ENCODE results near the gene CAMTA2. TPM values are rescaled to one million over a fixed set of nuclear protein-coding genes. Genes with fewer than 3 reads are reported as not detected.
A peak's percentile ranks its signal among the peaks of the same experiment; 100 is the strongest.

The CAMTA2 gene
- total and polyA plus RNA-seq, 9 of the 15 experiments (the other 6 are each of a cell fraction or from before 2014, with no cell fraction given): 0.24 to 25.1 (median 6.3) TPM

- H3K4me3 ChIP-seq: peak overlapping the region; percentile 96
- H3K4me1 ChIP-seq (replicated peaks in 1 of 2; ENCODE audit: control insufficient read depth in 2 of 2, insufficient read depth in 2 of 2, low read length in 2 of 2): peaks cover 13 to 28% of the 10 kb centered on the region in 2 experiments; a peak in 4 of 5 replicates
- no peaks in the 10 kb centered on the region for H4K20me1 ChIP-seq (replicated peaks; ENCODE audit: control insufficient read depth, insufficient read depth, low read length)
- no TSS peak for BruUV-seq (replicated peaks)
- no peak for FAIRE-seq
- no peaks in the 10 kb centered on the region for H3K27me3 ChIP-seq (ENCODE audit: control insufficient read depth in 2 of 2, insufficient read depth in 2 of 2, low read length in 2 of 2)
- peak overlapping the region; percentile 95 to 98 for H3K9ac ChIP-seq (ENCODE audit: insufficient read depth in 1 of 2, low read depth in 2 of 2, low read length in 2 of 2)
- ATAC-seq: peak; percentile 3; the same call in 2 of the 3 replicates
- peak overlapping the region; percentile 64 for H2AFZ ChIP-seq (ENCODE audit: low read depth, low read length)
- H3K79me2 ChIP-seq (ENCODE audit: control insufficient read depth, insufficient read depth, low read length): peaks cover 58% of the 10 kb centered on the region
- no peaks in the 10 kb centered on the region for H3K9me1 ChIP-seq (ENCODE audit: control insufficient read depth, insufficient read depth, low read length)
- H3K4me2 ChIP-seq (ENCODE audit: insufficient read depth, low read length): peak overlapping the region; percentile 96
- H3K27ac ChIP-seq (ENCODE audit: extremely low read depth, low read depth, low read length): peak overlapping the region; percentile 90
- under 1% methylated on average over 15 of the region's 16 CpGs for WGBS (ENCODE audit: insufficient coverage, low coverage, missing lambda C conversion rate)
- ChIA-PET CTCF (ENCODE audit: low intra/inter-chr PET ratio) (no interaction called here), POLR2A (interaction anchor here (0.6 to 1.6 kb wide), 9 partner anchors 11 to 162 kb away, joined by 3 to 20 read pairs (median 3); partner anchors contain the start of genes ENO3 and PFN1)
- no peak for DNase-seq (ENCODE audit: extremely low read depth in 1 of 4, low spot score in 3 of 4)
- no peaks in the 10 kb centered on the region for H3K9me3 ChIP-seq (replicated peaks; ENCODE audit: control insufficient read depth, insufficient read depth, low read depth, low read length)
- in situ Hi-C loops (cut with MboI): no loop called here
- H3K36me3 ChIP-seq (ENCODE audit: control insufficient read depth, insufficient read depth, low read length): peaks cover 57% of the 10 kb centered on the region
- intact Hi-C loops (cut with micrococcal nuclease): no loop called here
- 0 out of 2 replicates have a peak, but pooled peaks have one; percentile 23 for TF ChIP-seq TOE1 (IDR thresholded peaks at IDR 0.05; ENCODE audit: borderline replicate concordance)
- TF ChIP-seq TOE1 (CRISPR knock-in tag; IDR thresholded peaks at IDR 0.05; ENCODE audit: borderline replicate concordance, low read depth): no peak
- 0 out of 2 replicates have a peak, but pooled peaks have one; percentile 45 for TF ChIP-seq FOXP1 (CRISPR knock-in tag; IDR thresholded peaks at IDR 0.05)
- TF ChIP-seq CEBPB (tag; IDR thresholded peaks at IDR 0.05): peak; percentile 43; the same call in 1 of the 2 replicates
- no peak for TF ChIP-seq GABPB1 (CRISPR knock-in tag; IDR thresholded peaks at IDR 0.05)
- no peak for TF ChIP-seq HMG20A (CRISPR knock-in tag; conservative IDR thresholded peaks at IDR 0.05)
- no peak for TF ChIP-seq KDM5B (IDR thresholded peaks at IDR 0.05; ENCODE audit: insufficient replicate concordance, low read depth, low read length)
- no peak for TF ChIP-seq CEBPG (CRISPR knock-in tag; IDR thresholded peaks at IDR 0.05)
- peak in 1 of 2 experiments; percentile 53; a peak in 1 of 4 replicates for TF ChIP-seq CEBPG (tag; conservative IDR thresholded peaks at IDR 0.05 in 1 of 2, IDR thresholded peaks at IDR 0.05 in 1 of 2)
- no peak for TF ChIP-seq GABPB2 (CRISPR knock-in tag; conservative IDR thresholded peaks at IDR 0.05)
- no peak for TF ChIP-seq REST (IDR thresholded peaks at IDR 0.05; ENCODE audit: borderline replicate concordance)
- 0 out of 2 replicates have a peak, but pooled peaks have one; percentile 15 for TF ChIP-seq REST (CRISPR knock-in tag; IDR thresholded peaks at IDR 0.05; ENCODE audit: low read depth)
- peak; percentile 73 for TF ChIP-seq SAP30 (IDR thresholded peaks at IDR 0.05; ENCODE audit: borderline replicate concordance, insufficient read depth, low read depth, low read length, poor library complexity, severe bottlenecking)
- TF ChIP-seq MED1 (CRISPR knock-in tag; IDR thresholded peaks at IDR 0.05; ENCODE audit: borderline replicate concordance): no peak
- peak; percentile 31; the same call in 1 of the 2 replicates for TF ChIP-seq TAF7 (tag; IDR thresholded peaks at IDR 0.05)
Measured at GRCh38 chr17:4939546-4939795, 48.0 kb downstream of the CAMTA2 start.
